H1 (cell line): Measurements from ENCODE around the gene PKD1L1. TPM values are rescaled to one million over a fixed set of nuclear protein-coding genes. Genes with fewer than 3 reads are reported as not detected.
A peak's percentile ranks its signal among the peaks of the same experiment; 100 is the strongest.

Experiments
- CTCF ChIA-PET: fragments of 300-600 bp; sonication (Branson Sonifier 250); formaldehyde crosslinking; loops from one replicate; lab custom pipeline; 2021; ENCODE audit not compliant: partially characterized antibody; lab: Charles Lee
- POLR2A ChIA-PET: fragments of 300-600 bp; sonication (Branson Sonifier 250); formaldehyde crosslinking; loops from one replicate; lab custom pipeline; 2021; ENCODE audit warnings: inconsistent platforms; ENCODE audit not compliant: partially characterized antibody; lab: Charles Lee
- DNase-seq, 2 experiments: peaks; one replicate each; pipeline versions ENCODE4 v3.0.0 to v3.0.0-alpha.2; 2010 to 2022; ENCODE audit warnings: low spot score in 2 of 2, low read depth in 1 of 2, mixed read lengths in 1 of 2
- FAIRE-seq: peaks from 2 replicates; lab custom pipeline; 2011; peaks lifted over from hg19 to GRCh38; lab: Jason Lieb, UNC
- H2AFZ ChIP-seq: 2 replicates; pipeline ENCODE4 v1.8.1; 2012; ENCODE audit warnings: low read length, inconsistent platforms
- H2AK5ac ChIP-seq: 2 replicates; pipeline ENCODE4 v1.6.1; 2013; ENCODE audit warnings: low read depth, low read length
- H2BK120ac ChIP-seq: replicated peaks from 2 replicates; pipeline ENCODE3; 2013; ENCODE audit warnings: low read depth, low read length, inconsistent platforms
- H2BK12ac ChIP-seq: 2 replicates; pipeline ENCODE4 v1.6.1; 2013; ENCODE audit warnings: low read depth, low read length
- H2BK15ac ChIP-seq: 2 replicates; pipeline ENCODE4 v1.6.1; 2013; ENCODE audit warnings: low read length
- H2BK20ac ChIP-seq: 2 replicates; pipeline ENCODE4 v1.6.1; 2013; ENCODE audit warnings: low read length
- H2BK5ac ChIP-seq: 2 replicates; pipeline ENCODE4 v1.6.1; 2013; ENCODE audit warnings: low read depth, low read length
- H3K14ac ChIP-seq: 2 replicates; pipeline ENCODE4 v1.6.1; 2013; ENCODE audit warnings: inconsistent platforms; ENCODE audit not compliant: insufficient read length
- H3K18ac ChIP-seq: 2 replicates; pipeline ENCODE4 v1.6.1; 2013; ENCODE audit warnings: low read length; ENCODE audit errors: extremely low read depth
- H3K23ac ChIP-seq: 2 replicates; pipeline ENCODE4 v1.6.1; 2013; ENCODE audit warnings: inconsistent platforms; ENCODE audit not compliant: insufficient read length
- H3K23me2 ChIP-seq: 2 replicates; pipeline ENCODE4 v1.6.1; 2013; ENCODE audit warnings: low read depth, low read length
- H3K27ac ChIP-seq: 2 replicates; pipeline ENCODE4 v1.6.1; 2011; ENCODE audit warnings: low read depth, low read length, inconsistent platforms
- H3K27me3 ChIP-seq, 4 experiments: replicated peaks in 1 of 4; 1 replicate in 1 of 4; 2 replicates in 3 of 4; pipeline versions ENCODE4 v1.6.1 to v1.8.1; 2011 to 2013; ENCODE audit warnings: low read length in 3 of 4, mild to moderate bottlenecking in 3 of 4, inconsistent platforms in 2 of 4, mixed read lengths in 2 of 4, moderate library complexity in 1 of 4; ENCODE audit not compliant: control insufficient read depth in 3 of 4, insufficient read depth in 3 of 4; ENCODE audit errors: extremely low read depth in 1 of 4
- H3K36me3 ChIP-seq, 4 experiments: 2 replicates each; pipeline versions ENCODE4 v1.6.1 to v1.8.1; 2011 to 2013; ENCODE audit warnings: mild to moderate bottlenecking in 4 of 4, low read length in 3 of 4, moderate library complexity in 2 of 4, control low read depth in 1 of 4, inconsistent platforms in 1 of 4; ENCODE audit not compliant: insufficient read depth in 4 of 4, control insufficient read depth in 2 of 4
- H3K4ac ChIP-seq: replicated peaks from 2 replicates; pipeline ENCODE3; 2013; ENCODE audit warnings: low read length, low read depth, mixed read lengths, inconsistent platforms; ENCODE audit not compliant: insufficient read length
- H3K4me1 ChIP-seq, 4 experiments: replicated peaks in 1 of 4; 1 replicate in 1 of 4; 2 replicates in 3 of 4; pipeline versions ENCODE4 v1.6.1 to v1.8.1; 2011 to 2013; ENCODE audit warnings: low read length in 3 of 4, inconsistent platforms in 2 of 4, mixed read lengths in 1 of 4; ENCODE audit not compliant: insufficient read depth in 4 of 4, control insufficient read depth in 3 of 4
- H3K4me2 ChIP-seq, 2 experiments: 2 replicates each; pipeline versions ENCODE4 v1.6.1 to v1.8.1; 2011 to 2013; ENCODE audit warnings: low read depth in 2 of 2, low read length in 2 of 2, control low read depth in 1 of 2, inconsistent platforms in 1 of 2, mild to moderate bottlenecking in 1 of 2; ENCODE audit not compliant: insufficient read depth in 1 of 2
- H3K4me3 ChIP-seq, 4 experiments: fragments of 200-600, 300-600 bp in 1 of 4; sonication (generic), shearing (Covaris generic), sonication (Bioruptor Twin) in 1 of 4; 2 replicates each; pipeline versions ENCODE4 v1.5.1 to v1.8.1; 2011 to 2016; ENCODE audit warnings: low read length in 4 of 4, low read depth in 3 of 4, control low read depth in 2 of 4, inconsistent platforms in 2 of 4, mild to moderate bottlenecking in 2 of 4, mixed read lengths in 1 of 4, moderate library complexity in 1 of 4; ENCODE audit not compliant: insufficient read depth in 2 of 4; ENCODE audit errors: extremely low read depth in 1 of 4
- H3K56ac ChIP-seq: replicated peaks from 2 replicates; pipeline ENCODE3; 2013; ENCODE audit warnings: low read depth, mild to moderate bottlenecking, mixed read lengths, low read length, inconsistent platforms; ENCODE audit not compliant: insufficient read length
- H3K79me1 ChIP-seq: 2 replicates; pipeline ENCODE4 v1.6.1; 2013; ENCODE audit warnings: low read depth, low read length, control low read depth
- H3K79me2 ChIP-seq, 2 experiments: 2 replicates each; pipeline versions ENCODE4 v1.6.1 to v1.8.1; 2012 to 2013; ENCODE audit warnings: low read length in 2 of 2, mild to moderate bottlenecking in 2 of 2, inconsistent platforms in 1 of 2; ENCODE audit not compliant: insufficient read depth in 2 of 2, control insufficient read depth in 1 of 2
- H3K9ac ChIP-seq, 4 experiments: replicated peaks in 1 of 4; 1 replicate in 1 of 4; 2 replicates in 3 of 4; pipeline versions ENCODE4 v1.6.1 to v1.8.1; 2011 to 2013; ENCODE audit warnings: low read depth in 3 of 4, low read length in 3 of 4, control low read depth in 2 of 4, mild to moderate bottlenecking in 2 of 4, moderate library complexity in 2 of 4, inconsistent platforms in 1 of 4; ENCODE audit errors: extremely low read depth in 1 of 4
- H3K9me3 ChIP-seq, 2 experiments: 2 replicates each; pipeline versions ENCODE4 v1.6.1 to v1.8.1; 2012 to 2013; ENCODE audit warnings: mild to moderate bottlenecking in 2 of 2, moderate library complexity in 2 of 2, control low read depth in 1 of 2, inconsistent platforms in 1 of 2, low read depth in 1 of 2, low read length in 1 of 2, mixed read lengths in 1 of 2; ENCODE audit not compliant: insufficient read depth in 2 of 2
- H4K20me1 ChIP-seq, 2 experiments: replicated peaks in 1 of 2; 2 replicates each; pipeline versions ENCODE3 to v1.8.1; 2011 to 2013; ENCODE audit warnings: inconsistent platforms in 2 of 2, low read length in 2 of 2, mild to moderate bottlenecking in 1 of 2; ENCODE audit not compliant: insufficient read depth in 2 of 2, control insufficient read depth in 1 of 2
- H4K5ac ChIP-seq: 2 replicates; pipeline ENCODE4 v1.6.1; 2013; ENCODE audit warnings: low read length, low read depth, mixed read lengths, inconsistent platforms; ENCODE audit not compliant: insufficient read length
- H4K8ac ChIP-seq: 2 replicates; pipeline ENCODE4 v1.8.0; 2013; ENCODE audit warnings: mild to moderate bottlenecking, moderate library complexity, low read length, inconsistent platforms; ENCODE audit not compliant: insufficient read depth; ENCODE audit errors: extremely low read depth
- H4K91ac ChIP-seq: replicated peaks from 2 replicates; pipeline ENCODE3; 2013; ENCODE audit warnings: low read length, mixed read lengths, inconsistent platforms; ENCODE audit not compliant: insufficient read length
- ZNF274 ChIP-seq: IDR thresholded peaks from 2 replicates; pipeline ENCODE4 v1.7.0; 2012; ENCODE audit warnings: low read length, borderline replicate concordance; ENCODE audit errors: extremely low read depth
- WGBS, 2 experiments: shearing (Covaris generic) in 1 of 2; methylation state at CpG; one replicate each; pipeline versions ENCODE4 v1.1.6 to v1.1.7; 2013 to 2015; ENCODE audit warnings: low lambda C conversion rate in 2 of 2, mixed read lengths in 2 of 2, inconsistent platforms in 1 of 2, low coverage in 1 of 2, missing lambda C conversion rate in 1 of 2; ENCODE audit not compliant: insufficient replicate concordance in 2 of 2, insufficient coverage in 1 of 2, insufficient read length in 1 of 2; ENCODE audit errors: extremely low coverage in 1 of 2, missing lambda C conversion rate in 1 of 2; 5-methylcytosine and 5-hydroxymethylcytosine counted together
- polyA plus RNA-seq, 7 experiments: library from polyadenylated mRNA; depleted of rRNA in 3 of 7; stranded (reverse) in 5 of 7; unstranded in 2 of 7; fragments of >200 nt in 5 of 7; fragments of 200-250 nt in 2 of 7; gene quantifications; 1 replicate in 5 of 7; 2 replicates in 1 of 7; 4 replicates in 1 of 7; pipeline versions ENCODE4 v1.2.1 to v1.2.3, GENCODE V29; 2011 to 2013; ENCODE audit warnings: missing spikeins in 2 of 7, mixed read lengths in 2 of 7
- total RNA-seq: library from RNA; stranded (reverse); fragmentation: NEBNext Ultra II Directional; extraction: Animal tissue kit (Norgen Biotek cat#: 25700); gene quantifications from 2 replicates; pipeline ENCODE4 v1.2.1, GENCODE V29; 2021

Gene PKD1L1
- total and polyA plus RNA-seq, 2 of the 8 experiments (the other 6 are each of a cell fraction or from before 2014, with no cell fraction given) = 0.22 to 0.35 TPM

DNA sequence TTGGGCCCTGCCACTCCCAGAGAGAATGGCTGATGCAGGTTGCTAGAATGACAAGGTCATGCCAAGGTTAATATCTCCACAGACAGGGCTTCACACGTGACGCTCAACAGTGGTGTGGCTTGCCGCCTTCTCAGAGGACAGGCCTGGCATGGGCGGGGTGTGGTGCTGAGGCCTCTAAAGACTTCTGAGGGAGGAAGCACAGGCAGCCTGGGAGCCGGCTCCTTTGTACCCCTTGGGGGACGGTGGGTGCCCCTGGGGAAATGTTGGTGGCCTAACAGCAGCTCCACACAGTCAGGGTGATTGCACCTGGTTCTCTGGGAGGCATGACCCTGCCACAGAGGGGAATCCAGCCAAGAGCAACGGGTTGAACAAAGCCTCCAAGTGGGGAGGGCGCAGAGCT, 115.1 kb downstream of the PKD1L1 start:
- Histone ChIP-seq H3K18ac (no peak overlapping the region), H3K4ac (no peak overlapping the region), H3K9ac (no peak overlapping the region), H4K8ac (no peak overlapping the region), H3K79me1 (no peaks in the 10 kb centered on the region), H3K9me3 (no peaks in the 10 kb centered on the region), H2BK15ac (no peak overlapping the region), H4K5ac (no peak overlapping the region), H3K4me2 (no peak overlapping the region), H3K23ac (no peak overlapping the region), H3K23me2 (no peaks in the 10 kb centered on the region), H2BK20ac (no peak overlapping the region), H3K4me3 (no peak overlapping the region), H2AK5ac (no peak overlapping the region), H4K20me1 (no peaks in the 10 kb centered on the region), H3K27me3 (no peaks in the 10 kb centered on the region; a peak in 1 of 7 replicates), H2BK5ac (no peak overlapping the region), H3K14ac (no peak overlapping the region), H3K56ac (no peak overlapping the region), H3K4me1 (no peaks in the 10 kb centered on the region; a peak in 1 of 7 replicates), H2BK12ac (no peak overlapping the region), H3K27ac (no peak overlapping the region), H3K36me3 (no peaks in the 10 kb centered on the region), H2BK120ac (no peak overlapping the region), H4K91ac (no peak overlapping the region), H3K79me2 (no peaks in the 10 kb centered on the region), H2AFZ (no peak overlapping the region)
- no peak for FAIRE-seq
- ChIA-PET POLR2A (no interaction called here), CTCF (interaction anchor here (0.6 to 5.1 kb wide), 4 partner anchors 13 to 1913 kb away, joined by 3 to 40 read pairs (median 4); partner anchors contain the start of gene IGFBP3)
- peak in 1 of 2 experiments; percentile 33 for DNase-seq
- TF ChIP-seq ZNF274 = no peak
- 89% methylated on average over 8 of the region's 8 CpGs; no CpG with 5 or more reads in 1 of the 2 experiments for WGBS, 2 experiments
